ENCODE measurements around the gene PCBP4.

DNA sequence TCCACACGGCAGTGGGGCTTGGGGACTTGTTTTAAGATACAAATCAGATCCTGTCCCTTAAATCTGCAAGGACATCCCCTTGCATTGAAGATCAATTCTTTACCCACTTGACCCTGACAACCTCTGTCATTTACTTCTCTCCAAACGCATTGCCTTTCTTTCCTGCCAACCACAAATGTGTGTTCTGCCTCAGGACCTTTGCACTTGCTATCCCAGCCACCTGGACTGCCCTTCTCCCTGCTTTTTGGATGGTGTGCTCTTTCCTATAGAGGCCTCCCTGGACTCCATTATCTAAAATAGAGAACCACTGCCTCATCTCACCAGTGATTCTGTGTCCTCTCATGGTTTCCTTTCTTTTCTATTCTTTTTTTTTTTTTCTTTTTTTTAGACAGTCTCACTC lies 29.9 kb upstream of the PCBP4 start:
- TF ChIP-seq IRF2 (CRISPR knock-in tag; IDR thresholded peaks at IDR 0.05; ENCODE audit: borderline replicate concordance, low read depth) = no peak
- no peak for TF ChIP-seq ZNF232 (CRISPR knock-in tag; IDR thresholded peaks at IDR 0.05)
- TF ChIP-seq, protein P1, sequence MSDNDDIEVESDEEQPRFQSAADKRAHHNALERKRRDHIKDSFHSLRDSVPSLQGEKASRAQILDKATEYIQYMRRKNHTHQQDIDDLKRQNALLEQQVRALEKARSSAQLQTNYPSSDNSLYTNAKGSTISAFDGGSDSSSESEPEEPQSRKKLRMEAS (CRISPR knock-in tag; IDR thresholded peaks at IDR 0.05) = no peak
- TF ChIP-seq, protein P2, sequence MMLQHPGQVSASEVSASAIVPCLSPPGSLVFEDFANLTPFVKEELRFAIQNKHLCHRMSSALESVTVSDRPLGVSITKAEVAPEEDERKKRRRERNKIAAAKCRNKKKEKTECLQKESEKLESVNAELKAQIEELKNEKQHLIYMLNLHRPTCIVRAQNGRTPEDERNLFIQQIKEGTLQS (CRISPR knock-in tag; conservative IDR thresholded peaks at IDR 0.05) = no peak
- TF ChIP-seq, protein P3, sequence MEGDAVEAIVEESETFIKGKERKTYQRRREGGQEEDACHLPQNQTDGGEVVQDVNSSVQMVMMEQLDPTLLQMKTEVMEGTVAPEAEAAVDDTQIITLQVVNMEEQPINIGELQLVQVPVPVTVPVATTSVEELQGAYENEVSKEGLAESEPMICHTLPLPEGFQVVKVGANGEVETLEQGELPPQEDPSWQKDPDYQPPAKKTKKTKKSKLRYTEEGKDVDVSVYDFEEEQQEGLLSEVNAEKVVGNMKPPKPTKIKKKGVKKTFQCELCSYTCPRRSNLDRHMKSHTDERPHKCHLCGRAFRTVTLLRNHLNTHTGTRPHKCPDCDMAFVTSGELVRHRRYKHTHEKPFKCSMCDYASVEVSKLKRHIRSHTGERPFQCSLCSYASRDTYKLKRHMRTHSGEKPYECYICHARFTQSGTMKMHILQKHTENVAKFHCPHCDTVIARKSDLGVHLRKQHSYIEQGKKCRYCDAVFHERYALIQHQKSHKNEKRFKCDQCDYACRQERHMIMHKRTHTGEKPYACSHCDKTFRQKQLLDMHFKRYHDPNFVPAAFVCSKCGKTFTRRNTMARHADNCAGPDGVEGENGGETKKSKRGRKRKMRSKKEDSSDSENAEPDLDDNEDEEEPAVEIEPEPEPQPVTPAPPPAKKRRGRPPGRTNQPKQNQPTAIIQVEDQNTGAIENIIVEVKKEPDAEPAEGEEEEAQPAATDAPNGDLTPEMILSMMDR (IDR thresholded peaks at IDR 0.05) = no peak
